IMR-90 (cell line): ENCODE results near the gene MXRA8. TPM values are rescaled to one million over a fixed set of nuclear protein-coding genes. Genes with fewer than 3 reads are reported as not detected.

Experiments
- ATAC-seq: fragments of 200-7000 bp; cut with Tn5 transposase; 2 replicates; pipeline ENCODE4 v1.9.1; 2020; ENCODE audit warnings: low read depth, mild to moderate bottlenecking, moderate library complexity
- BruUV-seq: library from RNA; stranded (reverse); fragments of 400-500 nt; replicated peaks from 2 replicates; lab custom pipeline; 2021; lab: Mats Ljungman, UMichigan
- CTCF ChIA-PET: fragments of 300-600 bp; formaldehyde crosslinking; extraction: SDS; loops from one replicate; lab custom pipeline; 2021; ENCODE audit warnings: antibody characterized with exemption; lab: Yijun Ruan, JAX
- POLR2A ChIA-PET: fragments of 300-600 bp; sonication (Branson Sonifier 250); formaldehyde crosslinking; loops from one replicate; lab custom pipeline; 2022; ENCODE audit warnings: antibody characterized with exemption; ENCODE audit not compliant: unreplicated experiment; lab: Charles Lee
- DNase-seq: peaks from one replicate; pipeline ENCODE4 v3.0.0; 2013
- H2AFZ ChIP-seq: replicated peaks from 2 replicates; pipeline ENCODE3; 2013; ENCODE audit warnings: low read length, mild to moderate bottlenecking; ENCODE audit not compliant: poor library complexity
- H2AK5ac ChIP-seq: 2 replicates; pipeline ENCODE4 v1.6.1; 2013; ENCODE audit warnings: low read depth, low read length, inconsistent platforms
- H2AK9ac ChIP-seq: replicated peaks from 2 replicates; pipeline ENCODE3; 2013; ENCODE audit warnings: mild to moderate bottlenecking, low read depth, low read length, moderate library complexity; ENCODE audit not compliant: poor library complexity
- H2BK120ac ChIP-seq: 2 replicates; pipeline ENCODE4 v1.6.1; 2013; ENCODE audit warnings: low read depth, low read length, inconsistent platforms
- H2BK15ac ChIP-seq: 3 replicates; pipeline ENCODE4 v1.6.1; 2013; ENCODE audit warnings: low read depth, low read length, inconsistent platforms
- H2BK20ac ChIP-seq: 2 replicates; pipeline ENCODE4 v1.6.1; 2013; ENCODE audit warnings: low read depth, mild to moderate bottlenecking, inconsistent platforms, low read length, moderate library complexity
- H2BK5ac ChIP-seq: 2 replicates; pipeline ENCODE4 v1.6.1; 2013; ENCODE audit warnings: mild to moderate bottlenecking, low read depth, low read length, inconsistent platforms; ENCODE audit not compliant: poor library complexity, severe bottlenecking
- H3K14ac ChIP-seq: replicated peaks from 2 replicates; pipeline ENCODE4 v1.6.1; 2013; ENCODE audit warnings: low read depth, low read length, inconsistent platforms
- H3K18ac ChIP-seq: 2 replicates; pipeline ENCODE4 v1.6.1; 2013; ENCODE audit warnings: low read depth, low read length, control low read depth
- H3K23ac ChIP-seq: 2 replicates; pipeline ENCODE4 v1.6.1; 2013; ENCODE audit warnings: low read depth, low read length, inconsistent platforms
- H3K27ac ChIP-seq: 2 replicates; pipeline ENCODE4 v1.5.1; 2013; ENCODE audit warnings: mild to moderate bottlenecking, control low read depth, low read length; ENCODE audit not compliant: insufficient read depth
- H3K27me3 ChIP-seq: 2 replicates; pipeline ENCODE4 v1.6.1; 2013; ENCODE audit warnings: low read length; ENCODE audit not compliant: control insufficient read depth, insufficient read depth
- H3K36me3 ChIP-seq: 2 replicates; pipeline ENCODE4 v1.6.1; 2013; ENCODE audit warnings: low read length, mixed read lengths; ENCODE audit not compliant: control insufficient read depth, insufficient read depth
- H3K4ac ChIP-seq: 2 replicates; pipeline ENCODE4 v1.6.1; 2013; ENCODE audit warnings: low read depth, low read length, inconsistent platforms
- H3K4me1 ChIP-seq: 2 replicates; pipeline ENCODE4 v1.6.1; 2013; ENCODE audit warnings: low read length, mixed read lengths; ENCODE audit not compliant: control insufficient read depth, insufficient read depth
- H3K4me2 ChIP-seq: 2 replicates; pipeline ENCODE4 v1.6.1; 2013; ENCODE audit warnings: low read depth, mild to moderate bottlenecking, control low read depth, low read length, moderate library complexity
- H3K4me3 ChIP-seq: 2 replicates; pipeline ENCODE4 v1.5.1; 2013; ENCODE audit warnings: low read depth, mild to moderate bottlenecking, control low read depth, low read length, moderate library complexity; ENCODE audit not compliant: insufficient read depth
- H3K56ac ChIP-seq: 2 replicates; pipeline ENCODE4 v1.6.1; 2013; ENCODE audit warnings: low read length, inconsistent platforms; ENCODE audit not compliant: insufficient read depth; ENCODE audit errors: extremely low read depth
- H3K79me1 ChIP-seq, 2 experiments: 2 replicates each; pipeline ENCODE4 v1.6.1; 2013; ENCODE audit warnings: low read length in 2 of 2, inconsistent platforms in 1 of 2, low read depth in 1 of 2
- H3K9ac ChIP-seq: 2 replicates; pipeline ENCODE4 v1.6.1; 2013; ENCODE audit warnings: low read depth, low read length, control low read depth
- H3K9me1 ChIP-seq: 2 replicates; pipeline ENCODE4 v1.6.1; 2013; ENCODE audit warnings: low read length, inconsistent platforms; ENCODE audit not compliant: insufficient read depth
- H3K9me3 ChIP-seq: 2 replicates; pipeline ENCODE4 v1.6.1; 2013; ENCODE audit warnings: low read length; ENCODE audit not compliant: control insufficient read depth, insufficient read depth
- H4K20me1 ChIP-seq: 2 replicates; pipeline ENCODE4 v1.6.1; 2013; ENCODE audit warnings: low read length, inconsistent platforms; ENCODE audit not compliant: insufficient read depth
- H4K5ac ChIP-seq: 2 replicates; pipeline ENCODE4 v1.6.1; 2013; ENCODE audit warnings: mild to moderate bottlenecking, low read depth, low read length, control low read depth
- H4K8ac ChIP-seq, 2 experiments: 2 replicates each; pipeline ENCODE4 v1.6.1; 2013; ENCODE audit warnings: low read depth in 2 of 2, low read length in 2 of 2, control low read depth in 1 of 2, inconsistent platforms in 1 of 2
- H4K91ac ChIP-seq: 2 replicates; pipeline ENCODE4 v1.6.1; 2013; ENCODE audit warnings: low read depth, low read length, inconsistent platforms; ENCODE audit not compliant: insufficient read depth
- BHLHE40 ChIP-seq: fragments of 150-350 bp; IDR thresholded peaks from 2 replicates; pipeline ENCODE4 v1.6.1; 2016; ENCODE audit warnings: mild to moderate bottlenecking, low read depth, low read length
- CEBPB ChIP-seq: IDR thresholded peaks from 2 replicates; pipeline ENCODE4 v1.6.1; 2012; ENCODE audit warnings: low read depth, low read length, improper control_type of control experiment
- CHD1 ChIP-seq: IDR thresholded peaks from 2 replicates; pipeline ENCODE4 v1.6.1; 2012; ENCODE audit warnings: low read depth, low read length, improper control_type of control experiment
- ELK1 ChIP-seq: fragments of 150-350 bp; IDR thresholded peaks from 2 replicates; pipeline ENCODE4 v1.6.1; 2016; ENCODE audit warnings: low read depth, mild to moderate bottlenecking, low read length, moderate library complexity, borderline replicate concordance
- MAFK ChIP-seq: IDR thresholded peaks from 2 replicates; pipeline ENCODE4 v1.6.1; 2012; ENCODE audit warnings: low read depth, low read length, improper control_type of control experiment
- MAZ ChIP-seq: IDR thresholded peaks from 2 replicates; pipeline ENCODE4 v1.6.1; 2012; ENCODE audit warnings: low read depth, mild to moderate bottlenecking, low read length, improper control_type of control experiment, moderate library complexity, borderline replicate concordance
- MXI1 ChIP-seq: IDR thresholded peaks from 2 replicates; pipeline ENCODE4 v1.6.1; 2012; ENCODE audit warnings: low read depth, mild to moderate bottlenecking, low read length, moderate library complexity, borderline replicate concordance
- NFE2L2 ChIP-seq: fragments of 150-350 bp; IDR thresholded peaks from 2 replicates; pipeline ENCODE4 v1.6.1; 2016; ENCODE audit warnings: low read depth, mild to moderate bottlenecking, low read length
- POLR2A ChIP-seq: IDR thresholded peaks from 2 replicates; pipeline ENCODE4 v1.6.1; 2012; ENCODE audit warnings: mild to moderate bottlenecking, low read depth, low read length
- RAD21 ChIP-seq: IDR thresholded peaks from 2 replicates; pipeline ENCODE4 v1.6.1; 2012; ENCODE audit warnings: low read length, improper control_type of control experiment
- RCOR1 ChIP-seq: IDR thresholded peaks from 2 replicates; pipeline ENCODE4 v1.6.1; 2012; ENCODE audit warnings: mild to moderate bottlenecking, low read length, improper control_type of control experiment; ENCODE audit not compliant: insufficient replicate concordance
- RFX5 ChIP-seq: IDR thresholded peaks from 2 replicates; pipeline ENCODE4 v1.8.0; 2012; ENCODE audit warnings: low read depth, mild to moderate bottlenecking, low read length, moderate library complexity
- USF2 ChIP-seq: fragments of 150-350 bp; IDR thresholded peaks from 2 replicates; pipeline ENCODE4 v1.6.1; 2017; ENCODE audit warnings: mild to moderate bottlenecking, antibody characterized with exemption, low read length, low read depth
- WGBS, 2 experiments: methylation state at CpG; one replicate each; pipeline versions ENCODE4 v1.1.5 to v1.1.7; 2013; ENCODE audit warnings: missing lambda C conversion rate in 2 of 2; ENCODE audit not compliant: insufficient read length in 1 of 2; ENCODE audit errors: extremely low coverage in 2 of 2; 5-methylcytosine and 5-hydroxymethylcytosine counted together
- dilution Hi-C: fragments of 300-500 bp; cut with HindIII; formaldehyde crosslinking; loops from one replicate; pipeline ENCODE4 v1.14.3; 2018; ENCODE audit warnings: low sequenced_read_pairs; ENCODE audit not compliant: unreplicated experiment
- in situ Hi-C: fragments of 300-500 bp; cut with MboI; formaldehyde crosslinking; loops from 3 replicates; pipeline ENCODE4 v1.14.3; 2019; ENCODE audit warnings: low sequenced_read_pairs, inconsistent platforms, mixed read lengths
- intact Hi-C: fragments of 100-400 bp; cut with micrococcal nuclease; formaldehyde crosslinking; loops from 2 replicates; pipeline ENCODE4 v1.10.0; 2022
- polyA plus RNA-seq, 3 experiments: library from polyadenylated mRNA; depleted of rRNA; stranded (reverse); fragments of >200 nt; gene quantifications; 2 replicates each; pipeline ENCODE4 v1.2.3, GENCODE V29; 2012; ENCODE audit warnings: low replicate concordance in 1 of 3
- total RNA-seq: library from RNA; depleted of rRNA; stranded (reverse); fragments of >200 nt; gene quantifications from 2 replicates; pipeline ENCODE4 v1.2.3, GENCODE V29; 2012

The MXRA8 gene
- total and polyA plus RNA-seq, 2 of the 4 experiments (the other 2 are of a cell fraction): 92.5 to 469 TPM

- Histone ChIP-seq H3K9me1 (no peaks in the 10 kb centered on the region), H3K36me3 (peaks cover 35% of the 10 kb centered on the region), H2BK15ac (no peak overlapping the region), H3K23ac (no peak overlapping the region), H2AFZ (no peak overlapping the region), H3K9ac (no peak overlapping the region), H2AK5ac (no peak overlapping the region), H3K56ac (no peak overlapping the region), H3K9me3 (no peaks in the 10 kb centered on the region), H3K4me1 (no peaks in the 10 kb centered on the region), H4K91ac (no peak overlapping the region), H3K4me2 (no peak overlapping the region), H3K79me1 (peaks cover 0 to 4% of the 10 kb centered on the region in 2 experiments; a peak in 1 of 4 replicates), H3K4me3 (no peak overlapping the region), H3K14ac (no peak overlapping the region), H2AK9ac (peak overlapping the region; percentile 37), H3K4ac (no peak overlapping the region), H3K27me3 (no peaks in the 10 kb centered on the region), H2BK5ac (no peak overlapping the region), H4K5ac (no peak overlapping the region), H4K8ac (no peak overlapping the region), H2BK120ac (no peak overlapping the region), H4K20me1 (peaks cover 8% of the 10 kb centered on the region), H3K27ac (no peak overlapping the region), H3K18ac (no peak overlapping the region), H2BK20ac (no peak overlapping the region)
- ATAC-seq (no peak), DNase-seq (no peak)
- intact Hi-C loops (no loop called here), in situ Hi-C loops (no loop called here), dilution Hi-C loops (no loop called here)
- BruUV-seq: no TSS peak
- CTCF ChIA-PET: no interaction called here
- WGBS, 2 experiments: 71% methylated on average over 5 of the region's 16 CpGs; no CpG with 5 or more reads in 1 of the 2 experiments
- POLR2A ChIA-PET: no interaction called here
- TF ChIP-seq MXI1 (no peak), POLR2A (no peak), RAD21 (no peak), RFX5 (no peak), CHD1 (no peak), USF2 (no peak), RCOR1 (no peak), ELK1 (no peak), NFE2L2 (no peak), MAFK (no peak), MAZ (no peak), CEBPB (no peak), BHLHE40 (no peak)
These were observed 23.1 kb downstream of the MXRA8 start for GRCh38 chr1:1335283-1335682.
